Fibroblast of lung (primary cell): ENCODE measurements around the gene CRHR1.

Source experiments
- CTCF ChIP-seq, 2 donors: IDR thresholded peaks in 1 of 2; conservative IDR thresholded peaks in 1 of 2; 1 replicate in 1 of 2; 2 replicates in 1 of 2; pipeline ENCODE4 v1.5.1; 2011 to 2012; ENCODE audit warnings: low read length in 2 of 2, control low read depth in 1 of 2, inconsistent platforms in 1 of 2, low read depth in 1 of 2, mild to moderate bottlenecking in 1 of 2
- EZH2 ChIP-seq: IDR thresholded peaks from 2 replicates; pipeline ENCODE4 v1.5.1; 2012; ENCODE audit warnings: low read length, control low read depth, mild to moderate bottlenecking; ENCODE audit errors: missing control alignments

- TF ChIP-seq CTCF (conservative IDR thresholded peaks at IDR 0.05 in 1 of 2, IDR thresholded peaks at IDR 0.05 in 1 of 2; ENCODE audit: low read depth in 1 of 2, low read length in 2 of 2) (no peak), EZH2 (no peak)
Measured at GRCh38 chr17:45847747-45848146, 63.6 kb downstream of the CRHR1 start.
